ENCODE measurements around the gene FAM193B.
A peak's percentile ranks its signal among the peaks of the same experiment; 100 is the strongest.

FAM193B gene

GRCh38 chr5:177516601-177517568 lies 37.5 kb downstream of the FAM193B start, which contains the start of gene DDX41:
TSS of gene DDX41 (minus strand) at chr5:177516961. CDS start at chr5:177516945, 16 bp downstream.
- Mint-ChIP-seq H3K9me3 (no peaks in the 10 kb centered on the region), H3K36me3 (ENCODE audit: insufficient read depth) (peaks cover 21% of the 10 kb centered on the region), H3K27me3 (no peaks in the 10 kb centered on the region), H3K4me3 (peak within 1 kb of the TSS; percentile 94), H3K4me1 (peaks cover 57% of the 10 kb centered on the region), H3K27ac (ENCODE audit: low read depth) (peak within 1 kb of the TSS; percentile 89)
- ATAC-seq (replicated peaks; ENCODE audit: extremely low read depth, poor library complexity, severe bottlenecking) (peak; percentile 88), DNase-seq (ENCODE audit: low spot score in 2 of 2) (peak; percentile 85 to 89)

- DNase-seq (ENCODE audit: low spot score in 2 of 2) (no peak), ATAC-seq (replicated peaks; ENCODE audit: extremely low read depth, poor library complexity, severe bottlenecking) (no peak)
- Mint-ChIP-seq H3K36me3 (ENCODE audit: insufficient read depth) (peaks cover 22% of the 10 kb centered on the region), H3K27ac (ENCODE audit: low read depth) (peak overlapping the region; percentile 89), H3K27me3 (no peaks in the 10 kb centered on the region), H3K4me1 (peaks cover 44% of the 10 kb centered on the region), H3K9me3 (no peaks in the 10 kb centered on the region), H3K4me3 (peak overlapping the region; percentile 94)
Observed at GRCh38 chr5:177515580-177515979, 38.8 kb downstream of the FAM193B start.

GRCh38 chr5:177514541-177514940 lies 39.8 kb downstream of the FAM193B start:
- H3K4me3 Mint-ChIP-seq, result no peak overlapping the region
- ATAC-seq (replicated peaks; ENCODE audit: extremely low read depth, poor library complexity, severe bottlenecking), result no peak

GRCh38 chr5:177513500-177513899 lies 40.9 kb downstream of the FAM193B start:
- H3K27ac Mint-ChIP-seq (ENCODE audit: low read depth), result no peak overlapping the region
- ATAC-seq (replicated peaks; ENCODE audit: extremely low read depth, poor library complexity, severe bottlenecking) (no peak), DNase-seq (ENCODE audit: low spot score in 2 of 2) (no peak)
- peaks cover 20% of the 10 kb centered on the region for H3K36me3 Mint-ChIP-seq (ENCODE audit: insufficient read depth)
- H3K4me3 Mint-ChIP-seq, result no peak overlapping the region
- H3K4me1 Mint-ChIP-seq, result peaks cover 38% of the 10 kb centered on the region
- no peaks in the 10 kb centered on the region for H3K9me3 Mint-ChIP-seq
- H3K27me3 Mint-ChIP-seq, result no peaks in the 10 kb centered on the region

More at GRCh38 chr5:177514541-177514940, 39.8 kb downstream of the FAM193B start:
- H3K27me3 Mint-ChIP-seq, result no peaks in the 10 kb centered on the region
- no peaks in the 10 kb centered on the region for H3K9me3 Mint-ChIP-seq
- H3K27ac Mint-ChIP-seq (ENCODE audit: low read depth), result no peak overlapping the region
- no peak for DNase-seq (ENCODE audit: low spot score in 2 of 2)
- H3K4me1 Mint-ChIP-seq, result peaks cover 38% of the 10 kb centered on the region
- H3K36me3 Mint-ChIP-seq (ENCODE audit: insufficient read depth), result peaks cover 21% of the 10 kb centered on the region

- Mint-ChIP-seq H3K36me3 (ENCODE audit: insufficient read depth) (peaks cover 20% of the 10 kb centered on the region), H3K27me3 (no peaks in the 10 kb centered on the region), H3K4me1 (peaks cover 38% of the 10 kb centered on the region), H3K27ac (ENCODE audit: low read depth) (no peak overlapping the region), H3K9me3 (no peaks in the 10 kb centered on the region), H3K4me3 (no peak overlapping the region)
- ATAC-seq (replicated peaks; ENCODE audit: extremely low read depth, poor library complexity, severe bottlenecking) (no peak), DNase-seq (ENCODE audit: low spot score in 2 of 2) (no peak)
Observed at GRCh38 chr5:177512736-177513380, 41.5 kb downstream of the FAM193B start.

GRCh38 chr5:177511796-177512675 lies 42.3 kb downstream of the FAM193B start:
- Mint-ChIP-seq H3K27ac (ENCODE audit: low read depth) (no peak overlapping the region), H3K27me3 (no peaks in the 10 kb centered on the region), H3K9me3 (no peaks in the 10 kb centered on the region), H3K36me3 (ENCODE audit: insufficient read depth) (peaks cover 18% of the 10 kb centered on the region), H3K4me3 (no peak overlapping the region), H3K4me1 (peaks cover 32% of the 10 kb centered on the region)
- ATAC-seq (replicated peaks; ENCODE audit: extremely low read depth, poor library complexity, severe bottlenecking) (no peak), DNase-seq (ENCODE audit: low spot score in 2 of 2) (no peak)

GRCh38 chr5:177511181-177511580 lies 43.2 kb downstream of the FAM193B start:
- no peak overlapping the region for H3K27ac Mint-ChIP-seq (ENCODE audit: low read depth)
- ATAC-seq (replicated peaks; ENCODE audit: extremely low read depth, poor library complexity, severe bottlenecking) (no peak), DNase-seq (ENCODE audit: low spot score in 2 of 2) (no peak)
- no peaks in the 10 kb centered on the region for H3K9me3 Mint-ChIP-seq
- no peak overlapping the region for H3K4me3 Mint-ChIP-seq
- peaks cover 23% of the 10 kb centered on the region for H3K4me1 Mint-ChIP-seq
- H3K27me3 Mint-ChIP-seq, result no peaks in the 10 kb centered on the region
- H3K36me3 Mint-ChIP-seq (ENCODE audit: insufficient read depth), result peaks cover 12% of the 10 kb centered on the region

GRCh38 chr5:177510567-177511053 lies 43.8 kb downstream of the FAM193B start:
- no peak for ATAC-seq (replicated peaks; ENCODE audit: extremely low read depth, poor library complexity, severe bottlenecking)
- Mint-ChIP-seq H3K36me3 (ENCODE audit: insufficient read depth) (peaks cover 12% of the 10 kb centered on the region), H3K4me3 (no peak overlapping the region), H3K27ac (ENCODE audit: low read depth) (no peak overlapping the region), H3K27me3 (no peaks in the 10 kb centered on the region), H3K9me3 (no peaks in the 10 kb centered on the region), H3K4me1 (peaks cover 18% of the 10 kb centered on the region)
- DNase-seq (ENCODE audit: low spot score in 2 of 2), result no peak

- H3K36me3 Mint-ChIP-seq (ENCODE audit: insufficient read depth), result peaks cover 13% of the 10 kb centered on the region
- H3K9me3 Mint-ChIP-seq, result no peaks in the 10 kb centered on the region
- H3K4me1 Mint-ChIP-seq, result peaks cover 14% of the 10 kb centered on the region
Observed at GRCh38 chr5:177509991-177510566, 44.3 kb downstream of the FAM193B start.

GRCh38 chr5:177509381-177509951 lies 44.9 kb downstream of the FAM193B start, which contains the start of gene DOK3:
TSS of gene DOK3 (minus strand) at chr5:177509826. CDS start at chr5:177509540, 286 bp downstream.
- H3K4me3 Mint-ChIP-seq, result peak within 1 kb of the TSS; percentile 63
- H3K27ac Mint-ChIP-seq (ENCODE audit: low read depth), result no peak within 1 kb of the TSS
- peaks cover 13% of the 10 kb centered on the region for H3K4me1 Mint-ChIP-seq
- peaks cover 11% of the 10 kb centered on the region for H3K36me3 Mint-ChIP-seq (ENCODE audit: insufficient read depth)
- H3K9me3 Mint-ChIP-seq, result no peaks in the 10 kb centered on the region
- ATAC-seq (replicated peaks; ENCODE audit: extremely low read depth, poor library complexity, severe bottlenecking) (no peak), DNase-seq (ENCODE audit: low spot score in 2 of 2) (no peak)
- H3K27me3 Mint-ChIP-seq, result no peaks in the 10 kb centered on the region

More at GRCh38 chr5:177509991-177510566, 44.3 kb downstream of the FAM193B start:
- peak overlapping the region; percentile 53 for H3K4me3 Mint-ChIP-seq
- no peak for ATAC-seq (replicated peaks; ENCODE audit: extremely low read depth, poor library complexity, severe bottlenecking)
- no peak for DNase-seq (ENCODE audit: low spot score in 2 of 2)
- H3K27me3 Mint-ChIP-seq, result no peaks in the 10 kb centered on the region
- H3K27ac Mint-ChIP-seq (ENCODE audit: low read depth), result no peak overlapping the region

- H3K27ac Mint-ChIP-seq (ENCODE audit: low read depth), result no peak overlapping the region
- H3K9me3 Mint-ChIP-seq, result no peaks in the 10 kb centered on the region
- H3K4me1 Mint-ChIP-seq, result peaks cover 7% of the 10 kb centered on the region
- peaks cover 10% of the 10 kb centered on the region for H3K36me3 Mint-ChIP-seq (ENCODE audit: insufficient read depth)
- H3K4me3 Mint-ChIP-seq, result peak overlapping the region; percentile 63
- H3K27me3 Mint-ChIP-seq, result no peaks in the 10 kb centered on the region
- DNase-seq (ENCODE audit: low spot score in 2 of 2) (no peak), ATAC-seq (replicated peaks; ENCODE audit: extremely low read depth, poor library complexity, severe bottlenecking) (no peak)
Observed at GRCh38 chr5:177508837-177509236, 45.5 kb downstream of the FAM193B start.
